Activated CD8-positive, alpha-beta memory T cell treated with anti-CD3 and anti-CD28 coated beads, Interleukin-2, amount 10 ng/mL, durations not matched to agents 7 days and 5 days (primary cell): ENCODE results near the gene MBNL2. TPM values are rescaled to one million over a fixed set of nuclear protein-coding genes. Genes with fewer than 3 reads are reported as not detected.

Experiments
- ATAC-seq: fragments of 150-1000 bp; cut with Tn5 transposase; one replicate; pipeline ENCODE4 v1.10.0; 2021; ENCODE audit warnings: moderate library complexity
- CTCF ChIA-PET: fragments of 350-600 bp; sonication (Branson Sonifier 250); formaldehyde crosslinking; loops from one replicate; lab custom pipeline; 2021; ENCODE audit warnings: antibody characterized with exemption; lab: Charles Lee
- DNase-seq: peaks from one replicate; pipeline ENCODE4 v3.0.0-alpha.2; 2020
- H3K27ac Mint-ChIP-seq: one replicate; pipeline ENCODE4 v1.8.0; 2021; ENCODE audit warnings: mild to moderate bottlenecking, mixed read lengths
- H3K27me3 Mint-ChIP-seq: one replicate; pipeline ENCODE4 v1.8.0; 2021; ENCODE audit warnings: mixed read lengths
- H3K36me3 Mint-ChIP-seq: one replicate; pipeline ENCODE4 v1.8.0; 2021; ENCODE audit warnings: mild to moderate bottlenecking, mixed read lengths
- H3K4me1 Mint-ChIP-seq: one replicate; pipeline ENCODE4 v1.8.0; 2021; ENCODE audit warnings: mixed read lengths
- H3K4me3 Mint-ChIP-seq: one replicate; pipeline ENCODE4 v1.8.0; 2021; ENCODE audit warnings: mild to moderate bottlenecking, moderate library complexity, mixed read lengths
- H3K9me3 Mint-ChIP-seq: one replicate; pipeline ENCODE4 v1.8.0; 2022; ENCODE audit warnings: low read depth, mixed read lengths
- total RNA-seq, 2 experiments: library from RNA; stranded (reverse); gene quantifications; one replicate each; pipeline ENCODE4 v1.2.3, GENCODE V29; 2021

The MBNL2 gene
- total RNA-seq, 2 experiments from 2014 or later, result 9.7 to 13.4 TPM

DNA sequence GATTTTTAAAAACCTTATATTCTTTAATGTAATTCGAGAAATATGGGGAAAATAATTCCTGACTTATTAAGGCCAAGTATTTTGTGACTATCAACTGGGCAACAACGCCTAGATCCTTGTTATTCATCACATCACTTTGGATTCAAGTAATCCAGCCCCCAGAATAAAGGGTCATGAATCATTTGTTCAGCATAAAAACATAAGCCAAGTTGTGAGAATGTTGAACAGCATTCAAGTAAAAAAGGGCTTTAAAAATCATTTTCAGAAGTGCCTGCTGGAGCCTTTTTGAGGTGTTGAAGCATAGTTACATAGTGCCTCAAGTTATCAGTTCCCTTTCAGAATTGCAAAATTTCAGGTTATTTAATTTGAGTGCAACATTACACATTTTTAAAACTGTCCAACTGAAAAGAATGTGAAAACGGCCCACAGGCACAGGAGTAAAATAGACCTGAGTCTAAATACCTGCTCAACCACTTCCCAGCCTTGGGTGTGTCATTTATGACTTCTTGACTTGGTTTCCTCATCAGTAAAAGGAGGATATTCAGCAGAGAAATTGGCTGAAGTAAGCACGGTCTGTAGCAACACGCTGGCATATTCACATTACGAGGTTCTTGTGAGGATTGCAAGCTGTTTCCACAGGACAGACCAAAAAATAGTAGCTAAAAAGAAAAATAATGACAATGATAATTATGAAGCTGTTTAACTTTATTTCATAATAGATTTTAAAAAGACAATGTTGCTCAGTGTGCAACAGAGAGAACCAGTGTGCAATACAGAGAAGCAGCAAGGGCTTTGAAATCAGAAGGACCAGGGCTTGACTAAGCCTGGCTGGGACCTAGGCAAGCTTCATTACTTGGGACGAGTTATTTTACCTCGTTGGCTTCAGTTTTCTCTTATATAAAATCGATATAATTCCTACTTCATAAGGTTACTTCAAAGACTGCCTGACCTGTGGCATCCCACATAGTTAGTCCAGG is 56.6 kb downstream of the MBNL2 start:
- Mint-ChIP-seq H3K36me3 (peaks cover 24% of the 10 kb centered on the region), H3K4me3 (no peak overlapping the region), H3K4me1 (peaks cover 22% of the 10 kb centered on the region), H3K27ac (no peak overlapping the region), H3K9me3 (no peaks in the 10 kb centered on the region), H3K27me3 (no peaks in the 10 kb centered on the region)
- ATAC-seq, result no peak
- CTCF ChIA-PET, result no interaction called here
- no peak for DNase-seq

DNA sequence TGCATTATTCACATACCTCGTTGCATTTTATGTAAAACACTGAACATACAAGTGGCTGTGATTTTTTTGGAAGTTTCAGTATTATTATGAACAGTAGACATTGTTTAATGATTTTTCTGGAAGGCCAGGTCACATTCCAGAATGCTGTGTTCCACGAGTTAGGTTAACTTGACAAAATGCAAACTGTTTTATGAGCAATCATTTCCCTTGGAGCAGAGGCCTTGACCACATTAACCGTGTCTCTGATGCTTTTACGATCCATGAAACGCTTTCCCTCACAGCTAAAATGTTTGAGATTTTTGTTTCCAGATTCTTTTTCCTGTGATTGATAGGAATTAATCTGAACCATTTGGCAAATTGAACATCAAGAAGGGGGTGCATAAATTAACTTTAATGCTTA is 57.8 kb downstream of the MBNL2 start:
- ATAC-seq, result no peak
- Mint-ChIP-seq H3K27me3 (no peaks in the 10 kb centered on the region), H3K9me3 (no peaks in the 10 kb centered on the region), H3K4me1 (peaks cover 27% of the 10 kb centered on the region), H3K36me3 (peaks cover 20% of the 10 kb centered on the region), H3K4me3 (no peak overlapping the region), H3K27ac (no peak overlapping the region)
- DNase-seq, result no peak
- CTCF ChIA-PET, result no interaction called here

DNA sequence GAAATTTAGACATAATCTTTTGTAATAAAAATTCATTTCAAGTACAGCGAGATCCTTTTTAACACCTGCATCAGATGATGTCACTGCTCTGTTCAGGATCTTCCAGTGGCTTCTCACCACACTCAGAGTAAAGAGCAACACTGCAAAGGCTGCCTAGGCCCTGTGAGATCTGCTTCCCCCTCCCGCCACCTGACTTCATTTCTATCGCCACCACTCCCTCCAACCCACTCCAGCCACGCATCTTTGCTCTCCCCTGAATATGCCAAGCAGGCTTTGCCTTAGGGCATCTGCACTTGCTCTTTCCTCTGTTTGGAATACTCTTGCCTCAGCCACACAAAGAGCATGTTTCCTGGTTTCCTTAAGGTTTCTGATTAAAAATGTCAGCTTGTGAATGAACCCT is 58.3 kb downstream of the MBNL2 start:
- Mint-ChIP-seq H3K27ac (no peak overlapping the region), H3K36me3 (peaks cover 19% of the 10 kb centered on the region), H3K4me3 (no peak overlapping the region), H3K4me1 (peaks cover 27% of the 10 kb centered on the region), H3K27me3 (no peaks in the 10 kb centered on the region), H3K9me3 (no peaks in the 10 kb centered on the region)
- CTCF ChIA-PET, result no interaction called here
- no peak for DNase-seq
- no peak for ATAC-seq

DNA sequence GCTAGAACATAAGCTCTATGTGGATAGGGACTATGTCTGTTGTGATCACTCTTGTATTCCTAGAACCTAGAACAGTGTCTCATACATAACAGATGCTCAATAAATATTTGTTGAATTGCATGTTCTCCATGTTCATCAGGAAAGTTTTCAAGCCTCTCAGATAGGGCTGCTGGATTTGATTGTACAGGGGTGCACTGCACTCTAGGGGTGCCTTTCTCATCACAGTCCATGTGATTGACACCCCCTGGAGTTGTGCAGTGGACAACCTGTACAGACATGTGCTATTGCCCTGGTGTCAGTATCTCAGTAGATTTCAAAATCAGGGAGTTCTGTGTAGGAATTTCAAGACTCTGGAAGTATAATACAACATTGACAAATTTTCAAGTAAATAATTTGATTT is 58.9 kb downstream of the MBNL2 start:
- CTCF ChIA-PET, result no interaction called here
- Mint-ChIP-seq H3K4me3 (no peak overlapping the region), H3K27ac (no peak overlapping the region), H3K4me1 (peaks cover 26% of the 10 kb centered on the region), H3K36me3 (peaks cover 14% of the 10 kb centered on the region), H3K9me3 (no peaks in the 10 kb centered on the region), H3K27me3 (no peaks in the 10 kb centered on the region)
- no peak for ATAC-seq
- no peak for DNase-seq

DNA sequence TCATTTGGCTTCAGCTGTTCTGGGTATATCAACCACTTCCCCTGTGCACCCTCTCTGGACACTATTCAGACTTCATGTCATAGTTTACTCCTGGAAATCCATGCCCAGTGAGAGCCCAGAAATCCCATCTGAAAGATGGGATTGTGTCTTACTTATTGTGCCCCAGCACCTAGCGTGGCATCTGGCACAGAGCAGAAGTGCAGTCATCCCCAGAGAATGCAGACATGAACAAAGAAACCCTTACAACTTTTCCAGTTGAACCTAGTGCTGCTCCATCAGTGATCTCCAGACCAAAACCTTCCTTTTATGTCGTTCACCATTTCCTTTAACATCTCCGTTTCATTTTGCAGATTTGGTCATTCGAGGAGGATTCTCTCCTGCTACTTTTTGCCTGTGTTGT is 60.6 kb downstream of the MBNL2 start:
- CTCF ChIA-PET, result no interaction called here
- no peak for DNase-seq
- Mint-ChIP-seq H3K9me3 (no peaks in the 10 kb centered on the region), H3K4me3 (no peak overlapping the region), H3K4me1 (peaks cover 17% of the 10 kb centered on the region), H3K36me3 (peaks cover 3% of the 10 kb centered on the region), H3K27me3 (no peaks in the 10 kb centered on the region), H3K27ac (no peak overlapping the region)
- ATAC-seq, result no peak

DNA sequence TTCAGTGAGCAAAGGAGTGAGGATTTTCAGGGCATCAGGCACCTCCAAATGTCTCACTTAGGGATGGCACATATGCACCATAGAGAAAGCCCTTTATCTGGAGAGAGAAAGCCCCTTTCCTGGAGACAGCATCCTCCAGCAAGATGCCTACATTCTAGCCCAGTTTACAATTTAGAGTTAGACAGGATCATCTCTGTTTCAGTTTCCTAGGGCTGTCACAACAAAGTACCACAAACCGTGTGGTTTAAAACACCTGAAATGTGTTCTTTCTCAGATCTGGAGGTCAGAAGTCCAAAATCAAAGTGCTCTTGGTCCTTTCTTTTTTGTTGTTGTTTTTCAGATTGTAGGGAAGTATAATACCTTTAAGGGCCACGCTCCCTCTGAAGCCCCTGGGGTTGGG is 61.8 kb downstream of the MBNL2 start:
- ATAC-seq, result no peak
- no peak overlapping the region for H3K27ac Mint-ChIP-seq

DNA sequence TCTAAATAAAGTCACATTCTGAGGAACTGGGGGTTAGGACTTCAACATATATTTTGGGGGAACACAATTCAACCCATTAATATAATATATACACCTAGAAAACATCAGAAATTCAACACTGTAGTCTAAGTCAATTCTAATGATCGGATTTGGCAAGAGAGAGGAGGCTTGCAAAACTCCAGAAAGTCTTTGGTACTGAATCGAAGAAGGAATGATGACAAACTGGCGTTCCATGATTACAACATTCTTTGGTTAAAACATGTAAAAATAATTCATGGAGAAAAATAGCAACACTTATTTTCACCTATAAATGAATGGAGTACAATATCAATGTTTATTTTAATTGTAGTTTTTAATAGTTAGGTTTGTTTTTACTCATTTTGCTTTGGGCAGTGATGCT is 62.4 kb downstream of the MBNL2 start:
- CTCF ChIA-PET, result no interaction called here
- ATAC-seq (no peak), DNase-seq (no peak)
- peaks cover 18% of the 10 kb centered on the region for H3K4me1 Mint-ChIP-seq
- H3K27ac Mint-ChIP-seq, result no peak overlapping the region
- no peaks in the 10 kb centered on the region for H3K9me3 Mint-ChIP-seq
- H3K27me3 Mint-ChIP-seq, result no peaks in the 10 kb centered on the region
- peaks cover 3% of the 10 kb centered on the region for H3K36me3 Mint-ChIP-seq
- H3K4me3 Mint-ChIP-seq, result no peak overlapping the region

More for the DNA sequence above, 61.8 kb downstream of the MBNL2 start:
- Mint-ChIP-seq H3K27me3 (no peaks in the 10 kb centered on the region), H3K4me1 (peaks cover 17% of the 10 kb centered on the region), H3K9me3 (no peaks in the 10 kb centered on the region), H3K36me3 (peaks cover 3% of the 10 kb centered on the region), H3K4me3 (no peak overlapping the region)
- CTCF ChIA-PET, result no interaction called here
- no peak for DNase-seq

DNA sequence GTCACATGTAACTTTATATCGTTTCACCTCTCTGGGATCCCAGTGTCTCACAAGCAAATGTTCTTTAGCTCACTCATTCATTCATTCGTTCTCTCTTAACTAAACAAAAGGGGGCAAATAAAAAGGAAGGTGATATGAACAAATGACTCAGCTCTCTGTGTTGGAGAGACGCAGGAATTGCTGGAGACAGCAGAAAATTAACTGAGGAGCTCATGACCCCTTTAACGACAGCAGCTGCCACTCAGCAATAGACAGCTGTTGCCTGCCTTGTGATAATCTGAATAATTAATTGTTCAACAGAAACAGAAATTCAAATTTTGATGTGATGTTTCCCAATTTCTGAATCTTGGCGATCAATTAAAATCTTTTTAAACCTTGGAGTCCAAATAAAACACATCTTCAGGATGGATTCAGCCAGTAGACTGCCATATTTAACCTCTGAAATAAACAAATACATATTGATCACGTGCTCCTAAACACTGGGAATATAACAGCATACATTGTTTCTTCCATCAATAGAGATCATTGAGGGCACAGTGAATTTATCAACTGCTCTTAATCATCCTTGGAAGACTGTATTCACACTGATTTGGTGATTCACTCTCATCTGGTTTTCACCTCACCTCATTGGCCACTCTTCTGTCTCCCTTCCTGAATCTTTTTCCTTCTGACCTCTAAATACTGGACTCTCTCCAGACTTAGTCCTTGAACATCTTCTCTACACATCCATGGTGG is 63.3 kb downstream of the MBNL2 start:
- no peak for ATAC-seq
- H3K36me3 Mint-ChIP-seq, result peaks cover 3% of the 10 kb centered on the region
- peaks cover 23% of the 10 kb centered on the region for H3K4me1 Mint-ChIP-seq
- H3K27me3 Mint-ChIP-seq, result no peaks in the 10 kb centered on the region
- H3K4me3 Mint-ChIP-seq, result no peak overlapping the region
- no peaks in the 10 kb centered on the region for H3K9me3 Mint-ChIP-seq
- DNase-seq, result no peak
- CTCF ChIA-PET, result no interaction called here
- no peak overlapping the region for H3K27ac Mint-ChIP-seq

DNA sequence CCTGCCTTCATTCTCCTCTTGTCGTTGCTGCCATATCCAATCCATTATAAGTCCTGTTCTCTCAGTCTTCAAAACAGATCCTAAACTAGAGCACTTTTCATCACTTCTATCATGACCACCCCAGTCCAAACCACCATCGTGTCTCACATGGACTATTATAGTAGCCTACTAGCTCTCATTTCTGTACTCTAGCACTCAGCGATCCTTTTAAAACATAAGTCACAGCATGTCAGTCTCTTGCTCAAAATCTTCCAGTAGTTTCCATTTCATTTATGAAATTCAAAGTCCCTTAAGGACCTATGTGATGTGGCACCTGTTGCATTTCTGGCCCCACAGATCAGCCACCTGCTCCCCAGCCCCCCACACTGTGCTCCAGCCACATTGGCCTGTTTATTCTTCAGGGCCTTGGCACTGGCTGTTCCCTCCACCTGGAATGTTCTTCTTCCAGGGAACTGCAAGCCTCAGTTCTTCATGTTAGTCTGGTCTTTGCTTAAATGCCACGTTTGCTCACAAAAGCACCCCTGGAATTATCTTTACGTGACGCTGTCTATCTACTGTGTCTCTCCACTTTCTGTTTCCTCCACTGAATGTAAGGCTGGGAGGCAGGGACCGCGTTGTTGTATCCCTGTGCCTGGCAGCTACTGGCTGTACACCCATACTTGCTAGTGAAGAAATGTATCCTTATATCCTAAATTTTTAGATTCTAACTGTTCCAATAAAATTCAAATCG is 64.3 kb downstream of the MBNL2 start:
- CTCF ChIA-PET, result no interaction called here
- H3K4me1 Mint-ChIP-seq, result peaks cover 29% of the 10 kb centered on the region
- H3K9me3 Mint-ChIP-seq, result no peaks in the 10 kb centered on the region
- H3K4me3 Mint-ChIP-seq, result no peak overlapping the region
- no peaks in the 10 kb centered on the region for H3K27me3 Mint-ChIP-seq
- H3K27ac Mint-ChIP-seq, result no peak overlapping the region
- ATAC-seq (no peak), DNase-seq (no peak)
- no peaks in the 10 kb centered on the region for H3K36me3 Mint-ChIP-seq

DNA sequence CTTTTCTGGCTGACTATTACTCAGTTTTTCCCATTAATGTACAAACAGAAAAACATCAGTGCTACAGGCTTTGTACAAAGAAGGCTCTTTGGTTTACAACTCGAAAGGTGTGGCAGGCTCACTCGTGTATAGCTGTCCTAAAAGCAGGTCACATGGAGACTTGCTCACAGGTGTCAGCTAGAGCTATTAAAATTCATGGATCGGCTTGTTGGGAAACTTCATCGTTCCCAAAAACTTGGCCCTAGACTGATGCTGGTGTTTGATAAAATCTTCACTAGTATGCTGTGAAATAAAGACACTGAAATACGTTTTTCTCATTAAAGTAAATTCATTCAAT is 64.9 kb downstream of the MBNL2 start:
- no peaks in the 10 kb centered on the region for H3K9me3 Mint-ChIP-seq
- no peak overlapping the region for H3K27ac Mint-ChIP-seq
- no peaks in the 10 kb centered on the region for H3K36me3 Mint-ChIP-seq
- CTCF ChIA-PET, result no interaction called here
- ATAC-seq (no peak), DNase-seq (no peak)
- no peak overlapping the region for H3K4me3 Mint-ChIP-seq
- no peaks in the 10 kb centered on the region for H3K27me3 Mint-ChIP-seq
- H3K4me1 Mint-ChIP-seq, result peaks cover 29% of the 10 kb centered on the region

DNA sequence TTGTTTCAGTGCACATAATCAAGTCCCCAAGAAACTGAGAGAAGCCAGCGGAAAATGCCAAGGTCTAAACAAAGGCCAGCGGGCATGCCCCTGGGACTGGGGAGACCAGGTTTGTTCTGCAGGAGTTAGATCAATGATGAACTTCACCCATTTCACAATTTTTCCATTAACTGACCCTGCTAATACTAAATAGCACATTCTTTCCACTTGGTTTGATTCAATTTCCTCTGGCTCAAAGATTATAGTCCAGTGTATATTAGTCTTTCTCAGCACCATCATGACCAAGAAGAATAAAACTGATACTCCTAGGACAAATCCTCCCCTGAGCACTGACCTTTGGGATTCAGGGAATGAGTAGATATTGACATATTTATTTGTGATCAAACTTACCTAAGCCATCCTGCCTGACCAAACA is 66.4 kb downstream of the MBNL2 start:
- no peaks in the 10 kb centered on the region for H3K27me3 Mint-ChIP-seq
- no peak for DNase-seq
- H3K9me3 Mint-ChIP-seq, result no peaks in the 10 kb centered on the region
- no peaks in the 10 kb centered on the region for H3K36me3 Mint-ChIP-seq
- H3K4me3 Mint-ChIP-seq, result no peak overlapping the region
- CTCF ChIA-PET, result no interaction called here
- no peak for ATAC-seq
- peaks cover 20% of the 10 kb centered on the region for H3K4me1 Mint-ChIP-seq
- H3K27ac Mint-ChIP-seq, result no peak overlapping the region

DNA sequence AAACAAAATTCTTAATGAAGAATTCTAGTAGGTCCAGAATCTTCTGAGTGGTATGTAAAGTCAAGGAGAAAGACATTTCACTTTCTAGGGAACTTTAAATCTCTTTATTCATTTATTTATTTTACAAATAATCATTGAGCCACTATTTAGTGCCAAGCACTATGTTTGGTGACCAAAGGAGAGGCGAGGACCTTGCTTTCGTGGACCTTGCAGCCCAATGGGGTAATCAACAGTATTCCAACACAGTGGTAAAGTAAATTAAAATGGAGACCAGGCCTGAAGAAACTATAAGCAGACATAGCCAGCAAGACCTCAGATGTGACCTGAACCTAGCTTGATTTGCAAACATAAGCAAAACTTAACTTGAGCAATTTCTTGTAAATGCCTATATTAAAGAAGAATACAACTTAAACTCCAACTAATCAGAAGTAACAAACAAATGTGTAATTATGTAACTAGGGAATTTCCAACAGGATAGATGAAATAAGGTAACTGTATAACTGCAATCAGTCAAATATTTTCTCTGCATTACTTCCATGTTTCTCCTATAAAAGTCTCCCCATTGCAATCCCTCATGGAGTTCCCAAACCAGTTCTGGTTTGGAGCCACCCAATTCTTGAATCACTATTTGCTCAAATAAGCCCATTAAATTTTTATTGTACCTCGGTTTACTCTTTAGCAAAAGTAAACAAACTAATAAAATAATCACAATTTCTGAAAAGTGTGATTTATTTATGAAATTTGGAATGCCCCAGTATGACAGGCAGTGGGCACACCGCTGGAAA is 67.6 kb downstream of the MBNL2 start:
- DNase-seq (no peak), ATAC-seq (no peak)
- Mint-ChIP-seq H3K4me3 (no peak overlapping the region), H3K36me3 (no peaks in the 10 kb centered on the region), H3K4me1 (peaks cover 13% of the 10 kb centered on the region), H3K27ac (no peak overlapping the region), H3K27me3 (no peaks in the 10 kb centered on the region), H3K9me3 (no peaks in the 10 kb centered on the region)
- CTCF ChIA-PET, result no interaction called here
